HK-2 (cell line): ENCODE measurements around the gene COL8A1.
"Not testable (repeated sequence)": the region's sequence is repeated elsewhere in the genome, so short reads cannot be mapped to it uniquely, and the experiment has no call there.

Source experiments
- DNase-seq: peaks from one replicate; pipeline ENCODE4 v3.0.0-alpha.2; 2018; ENCODE audit not compliant: unreplicated experiment

The COL8A1 gene

GRCh38 chr3:99799422-99799821 is 161.0 kb downstream of the COL8A1 start:
- DNase-seq = no peak

- DNase-seq = no peak
Measured at GRCh38 chr3:99803297-99803696, 164.9 kb downstream of the COL8A1 start.

- DNase-seq = no peak
Measured at GRCh38 chr3:99805160-99805559, 166.8 kb downstream of the COL8A1 start.

- peak; percentile 49 for DNase-seq
Measured at GRCh38 chr3:99808163-99808794, 169.9 kb downstream of the COL8A1 start.

- DNase-seq = no peak
Measured at GRCh38 chr3:99809565-99809964, 171.2 kb downstream of the COL8A1 start.

- DNase-seq = no peak
Measured at GRCh38 chr3:99810403-99810802, 172.0 kb downstream of the COL8A1 start.

GRCh38 chr3:99817047-99817436 is 178.6 kb downstream of the COL8A1 start:
- peak; percentile 43 for DNase-seq

- DNase-seq = peak; percentile 93
Measured at GRCh38 chr3:99817437-99818240, 179.2 kb downstream of the COL8A1 start, which contains the start of gene CMSS1. Gene CMSS1 (plus strand): TSS chr3:99817862.

- DNase-seq = no peak
Measured at GRCh38 chr3:99818818-99819217, 180.4 kb downstream of the COL8A1 start.

- DNase-seq = no peak
Measured at GRCh38 chr3:99823723-99824711, 185.6 kb downstream of the COL8A1 start.

GRCh38 chr3:99825004-99825640 is 186.7 kb downstream of the COL8A1 start:
- no peak for DNase-seq

GRCh38 chr3:99829844-99830243 is 191.4 kb downstream of the COL8A1 start:
- no peak for DNase-seq

- no peak for DNase-seq
Measured at GRCh38 chr3:99833617-99834205, 195.3 kb downstream of the COL8A1 start.

GRCh38 chr3:99834211-99834957 is 196.0 kb downstream of the COL8A1 start:
- no peak for DNase-seq

GRCh38 chr3:99836681-99837080 is 198.3 kb downstream of the COL8A1 start:
- no peak for DNase-seq

- DNase-seq = no peak
Measured at GRCh38 chr3:99837715-99838114, 199.3 kb downstream of the COL8A1 start.

GRCh38 chr3:99838755-99839154 is 200.4 kb downstream of the COL8A1 start:
- no peak for DNase-seq

GRCh38 chr3:99839613-99840012 is 201.2 kb downstream of the COL8A1 start:
- DNase-seq = no peak

- not testable (repeated sequence) for DNase-seq
Measured at GRCh38 chr3:99841949-99842348, 203.6 kb downstream of the COL8A1 start.

- DNase-seq = no peak
Measured at GRCh38 chr3:99842826-99843589, 204.6 kb downstream of the COL8A1 start.
